K562 (cell line): ENCODE measurements around the gene FAM184B. TPM values are rescaled to one million over a fixed set of nuclear protein-coding genes. Genes with fewer than 3 reads are reported as not detected.
A peak's percentile ranks its signal among the peaks of the same experiment; 100 is the strongest.

ENCODE experiments used
- ATAC-seq: fragments of 200-7000 bp; cut with Tn5 transposase; 3 replicates; pipeline ENCODE4 v1.9.1; 2020; ENCODE audit warnings: moderate library complexity
- BruUV-seq: library from RNA; stranded (reverse); fragments of 400-500 nt; replicated peaks from 2 replicates; lab custom pipeline; 2021; lab: Mats Ljungman, UMichigan
- CTCF ChIA-PET: fragments of 300-600 bp; formaldehyde crosslinking; extraction: SDS; loops from one replicate; lab custom pipeline; 2021; ENCODE audit warnings: low intra/inter-chr PET ratio; lab: Yijun Ruan, JAX
- POLR2A ChIA-PET: fragments of 300-600, 350-650 bp; sonication (Branson Sonifier 250); formaldehyde crosslinking; extraction: SDS; loops from one replicate; lab custom pipeline; 2021; ENCODE audit warnings: antibody characterized with exemption, inconsistent platforms; lab: Yijun Ruan, JAX
- DNase-seq, 4 experiments: peaks; one replicate each; pipeline versions ENCODE4 v3.0.0 to v3.0.0-alpha.2; 2011 to 2018; ENCODE audit warnings: low spot score in 3 of 4, mixed read lengths in 3 of 4; ENCODE audit errors: extremely low read depth in 1 of 4
- FAIRE-seq: peaks from 2 replicates; lab custom pipeline; 2011; peaks lifted over from hg19 to GRCh38; lab: Jason Lieb, UNC
- H2AFZ ChIP-seq: 2 replicates; pipeline ENCODE4 v1.6.0; 2011; ENCODE audit warnings: low read depth, low read length, control low read depth, inconsistent platforms
- H3K27ac ChIP-seq: fragments of 200-600 bp; 3 replicates; pipeline ENCODE4 v1.8.0; 2011; ENCODE audit warnings: low read depth, mild to moderate bottlenecking, control low read depth, inconsistent platforms, low read length, moderate library complexity, mixed read lengths; ENCODE audit errors: extremely low read depth
- H3K27me3 ChIP-seq, 2 experiments: fragments of 300-600 bp in 1 of 2; 2 replicates in 1 of 2; 3 replicates in 1 of 2; pipeline versions ENCODE4 v1.6.0 to v1.8.0; 2011; ENCODE audit warnings: inconsistent platforms in 2 of 2, low read length in 2 of 2, mild to moderate bottlenecking in 1 of 2, mixed read lengths in 1 of 2, moderate library complexity in 1 of 2; ENCODE audit not compliant: control insufficient read depth in 2 of 2, insufficient read depth in 2 of 2
- H3K36me3 ChIP-seq: fragments of 300-600 bp; 3 replicates; pipeline ENCODE4 v1.8.0; 2011; ENCODE audit warnings: mild to moderate bottlenecking, low read length, inconsistent platforms; ENCODE audit not compliant: control insufficient read depth, insufficient read depth
- H3K4me1 ChIP-seq, 2 experiments: fragments of 200-600 bp in 1 of 2; replicated peaks in 1 of 2; 2 replicates in 1 of 2; 3 replicates in 1 of 2; pipeline versions ENCODE4 v1.5.1 to v1.8.0; 2011; ENCODE audit warnings: inconsistent platforms in 2 of 2, low read length in 2 of 2, mild to moderate bottlenecking in 1 of 2, mixed read lengths in 1 of 2, moderate library complexity in 1 of 2; ENCODE audit not compliant: control insufficient read depth in 2 of 2, insufficient read depth in 2 of 2
- H3K4me2 ChIP-seq: 2 replicates; pipeline ENCODE4 v1.6.1; 2011; ENCODE audit warnings: low read length, control low read depth, inconsistent platforms, mixed read lengths; ENCODE audit not compliant: insufficient read depth
- H3K4me3 ChIP-seq: fragments of 200-600 bp; sonication (generic), shearing (Covaris generic); 2 replicates; pipeline ENCODE4 v1.5.1; 2016; ENCODE audit warnings: control low read depth, inconsistent platforms
- H3K79me2 ChIP-seq: fragments of 200-600 bp; 3 replicates; pipeline ENCODE4 v1.8.0; 2011; ENCODE audit warnings: low read length, inconsistent platforms; ENCODE audit not compliant: control insufficient read depth, insufficient read depth
- H3K9ac ChIP-seq, 2 experiments: 2 replicates each; pipeline versions ENCODE4 v1.6.0 to v1.6.1; 2011; ENCODE audit warnings: low read depth in 2 of 2, low read length in 2 of 2, control low read depth in 1 of 2, inconsistent platforms in 1 of 2, mild to moderate bottlenecking in 1 of 2, mixed read lengths in 1 of 2; ENCODE audit not compliant: insufficient read depth in 1 of 2
- H3K9me1 ChIP-seq: one replicate; pipeline ENCODE4 v1.6.0; 2011; ENCODE audit warnings: inconsistent platforms, mild to moderate bottlenecking, low read length, moderate library complexity; ENCODE audit not compliant: control insufficient read depth, insufficient read depth
- H3K9me3 ChIP-seq: replicated peaks from 2 replicates; pipeline ENCODE4 v1.5.1; 2011; ENCODE audit warnings: low read depth, low read length, inconsistent platforms; ENCODE audit not compliant: control insufficient read depth, insufficient read depth
- H4K20me1 ChIP-seq: replicated peaks from 2 replicates; pipeline ENCODE4 v1.6.1; 2011; ENCODE audit warnings: low read length, inconsistent platforms, mixed read lengths; ENCODE audit not compliant: control insufficient read depth, insufficient read depth
- ARID1B ChIP-seq: fragments of 450-650 bp; IDR thresholded peaks from 2 replicates; pipeline ENCODE4 v1.6.1; 2016; ENCODE audit warnings: antibody characterized with exemption, mild to moderate bottlenecking, inconsistent platforms
- ARID2 ChIP-seq: fragments of 450-650 bp; IDR thresholded peaks from 2 replicates; pipeline ENCODE4 v1.6.1; 2017; ENCODE audit warnings: antibody characterized with exemption, mild to moderate bottlenecking
- CAMTA2 ChIP-seq: fragments of 250-450 bp; sonication (Bioruptor Pico); conservative IDR thresholded peaks from 2 replicates; pipeline ENCODE4 v1.5.1; 2022
- EHMT2 ChIP-seq: fragments of 450-650 bp; IDR thresholded peaks from 2 replicates; pipeline ENCODE4 v1.6.1; 2018; ENCODE audit warnings: antibody characterized with exemption
- EP400 ChIP-seq: fragments of 450-650 bp; IDR thresholded peaks from 2 replicates; pipeline ENCODE4 v1.6.1; 2017; ENCODE audit warnings: antibody characterized with exemption, mild to moderate bottlenecking, moderate library complexity
- ILF3 ChIP-seq: fragments of 450-650 bp; IDR thresholded peaks from 2 replicates; pipeline ENCODE4 v1.6.1; 2018; ENCODE audit warnings: antibody characterized with exemption, mild to moderate bottlenecking, moderate library complexity, borderline replicate concordance
- MEF2D ChIP-seq: conservative IDR thresholded peaks from 2 replicates; pipeline ENCODE4 v1.6.1; 2016; ENCODE audit warnings: low read depth, missing genetic modification characterization, missing compliant biosample characterization
- POLR2H ChIP-seq: IDR thresholded peaks from 2 replicates; pipeline ENCODE4 v1.6.1; 2016; ENCODE audit warnings: missing genetic modification characterization, low read depth, mild to moderate bottlenecking, control low read depth, missing compliant biosample characterization, moderate library complexity
- POLR3A ChIP-seq: IDR thresholded peaks from 2 replicates; pipeline ENCODE4 v1.6.1; 2011; ENCODE audit warnings: borderline replicate concordance, mild to moderate bottlenecking, moderate library complexity; ENCODE audit not compliant: insufficient read length, insufficient read depth; ENCODE audit errors: extremely low read depth
- RBM22 ChIP-seq: fragments of 200-400 bp; formaldehyde crosslinking; IDR thresholded peaks from 2 replicates; pipeline ENCODE4 v1.6.1; 2018; ENCODE audit warnings: low read length, low read depth; ENCODE audit not compliant: poor library complexity, severe bottlenecking
- RCOR1 ChIP-seq, 2 experiments: IDR thresholded peaks; 2 replicates each; pipeline ENCODE4 v1.6.1; 2012; ENCODE audit warnings: low read depth in 2 of 2, low read length in 2 of 2, borderline replicate concordance in 1 of 2, improper control_type of control experiment in 1 of 2
- RFX1 ChIP-seq: fragments of 450-650 bp; IDR thresholded peaks from 2 replicates; pipeline ENCODE4 v1.6.1; 2016; ENCODE audit warnings: mild to moderate bottlenecking, moderate library complexity
- SIRT6 ChIP-seq: IDR thresholded peaks from one replicate; pipeline ENCODE4 v1.6.1; 2012; ENCODE audit warnings: low read depth, mild to moderate bottlenecking, control low read depth, inconsistent platforms, low read length, moderate library complexity
- TCF7 ChIP-seq: sonication (generic); IDR thresholded peaks from 2 replicates; pipeline ENCODE4 v1.6.1; 2016; ENCODE audit warnings: antibody characterized with exemption, borderline replicate concordance
- TGIF2 ChIP-seq: sonication (generic); formaldehyde crosslinking; IDR thresholded peaks from 2 replicates; pipeline ENCODE4 v1.8.1; 2022; ENCODE audit warnings: mild to moderate bottlenecking, missing genetic modification reagents, moderate library complexity
- THAP7 ChIP-seq: fragments of 250-450 bp; sonication (Bioruptor Pico); IDR thresholded peaks from 2 replicates; pipeline ENCODE4 v1.5.0; 2021
- WGBS: fragments of 100-300 bp; shearing (Covaris generic); methylation state at CpG from one replicate; pipeline ENCODE4 v1.1.6; 2016; ENCODE audit warnings: low coverage, mixed read lengths; ENCODE audit not compliant: insufficient coverage; ENCODE audit errors: missing lambda C conversion rate; 5-methylcytosine and 5-hydroxymethylcytosine counted together
- in situ Hi-C: fragments of 300-500 bp; cut with MboI; formaldehyde crosslinking; loops from 4 replicates; pipeline ENCODE4 v1.15.0; 2018; ENCODE audit warnings: inconsistent platforms, mixed read lengths
- intact Hi-C: fragments of 100-400 bp; cut with micrococcal nuclease; formaldehyde crosslinking; loops from 2 replicates; pipeline ENCODE4 v1.14.2; 2022
- polyA plus RNA-seq, 8 experiments: library from polyadenylated mRNA; depleted of rRNA in 4 of 8; stranded (reverse) in 5 of 8; unstranded in 3 of 8; fragments of >200 nt; fragmentation: Nextera tagmentation in 2 of 8; fragmentation: Illumina TruSeq in 1 of 8; extraction: Ambion mirVana in 2 of 8; extraction: Trizol in 1 of 8; gene quantifications; 2 replicates each; pipeline versions ENCODE4 v1.2.1 to v1.2.3, GENCODE V29; 2011 to 2014; ENCODE audit warnings: inconsistent platforms in 1 of 8, missing spikeins in 1 of 8
- total RNA-seq, 7 experiments: library from RNA; depleted of rRNA in 6 of 7; stranded (reverse); fragments of >200 nt in 6 of 7; fragmentation: Illumina TruSeq in 2 of 7; extraction: Trizol in 2 of 7; gene quantifications; 2 replicates each; pipeline versions ENCODE4 v1.2.1 to v1.2.3, GENCODE V29; 2011 to 2021; ENCODE audit warnings: low replicate concordance in 1 of 7
- TF ChIP-seq, protein P1 (sequence below): IDR thresholded peaks from 2 replicates; pipeline ENCODE4 v1.6.1; 2011; ENCODE audit warnings: borderline replicate concordance, low read depth, mild to moderate bottlenecking, moderate library complexity, low read length; ENCODE audit not compliant: insufficient read depth, poor library complexity, severe bottlenecking
- TF ChIP-seq, protein P2 (sequence below): fragments of 450-650 bp; IDR thresholded peaks from 2 replicates; pipeline ENCODE4 v1.6.1; 2017; ENCODE audit warnings: antibody characterized with exemption

Gene FAM184B
- total and polyA plus RNA-seq, 9 of the 15 experiments (the other 6 are each of a cell fraction or from before 2014, with no cell fraction given), result not detected

DNA sequence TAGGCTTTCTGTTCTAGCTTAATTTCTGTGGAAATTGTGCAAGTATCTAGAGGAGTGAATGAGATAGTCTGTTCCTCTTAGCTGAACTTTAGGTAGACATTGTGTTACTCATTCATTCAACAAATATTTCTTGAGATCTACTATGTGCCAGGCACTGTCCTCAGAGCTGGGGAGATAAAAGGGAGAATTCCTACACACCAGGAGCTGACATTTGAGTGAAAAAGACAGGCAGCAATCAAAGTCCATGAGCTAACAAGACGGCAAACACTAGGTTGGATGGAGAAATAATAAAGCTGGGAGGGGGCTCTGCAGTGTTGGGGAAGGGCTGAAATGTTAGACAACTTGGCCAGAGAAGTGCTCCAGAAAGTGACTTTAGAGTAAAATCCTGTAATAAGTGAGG is 86.9 kb downstream of the FAM184B start (continued):
- TF ChIP-seq, protein P1, sequence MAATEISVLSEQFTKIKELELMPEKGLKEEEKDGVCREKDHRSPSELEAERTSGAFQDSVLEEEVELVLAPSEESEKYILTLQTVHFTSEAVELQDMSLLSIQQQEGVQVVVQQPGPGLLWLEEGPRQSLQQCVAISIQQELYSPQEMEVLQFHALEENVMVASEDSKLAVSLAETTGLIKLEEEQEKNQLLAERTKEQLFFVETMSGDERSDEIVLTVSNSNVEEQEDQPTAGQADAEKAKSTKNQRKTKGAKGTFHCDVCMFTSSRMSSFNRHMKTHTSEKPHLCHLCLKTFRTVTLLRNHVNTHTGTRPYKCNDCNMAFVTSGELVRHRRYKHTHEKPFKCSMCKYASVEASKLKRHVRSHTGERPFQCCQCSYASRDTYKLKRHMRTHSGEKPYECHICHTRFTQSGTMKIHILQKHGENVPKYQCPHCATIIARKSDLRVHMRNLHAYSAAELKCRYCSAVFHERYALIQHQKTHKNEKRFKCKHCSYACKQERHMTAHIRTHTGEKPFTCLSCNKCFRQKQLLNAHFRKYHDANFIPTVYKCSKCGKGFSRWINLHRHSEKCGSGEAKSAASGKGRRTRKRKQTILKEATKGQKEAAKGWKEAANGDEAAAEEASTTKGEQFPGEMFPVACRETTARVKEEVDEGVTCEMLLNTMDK, result no peak
- no peak for TF ChIP-seq ARID1B
- no peak for TF ChIP-seq POLR2H (tag)
- no peak for TF ChIP-seq ILF3
- TF ChIP-seq ARID2, result no peak
- TF ChIP-seq TGIF2 (CRISPR knock-in tag), result no peak
- no peak for TF ChIP-seq RBM22

DNA sequence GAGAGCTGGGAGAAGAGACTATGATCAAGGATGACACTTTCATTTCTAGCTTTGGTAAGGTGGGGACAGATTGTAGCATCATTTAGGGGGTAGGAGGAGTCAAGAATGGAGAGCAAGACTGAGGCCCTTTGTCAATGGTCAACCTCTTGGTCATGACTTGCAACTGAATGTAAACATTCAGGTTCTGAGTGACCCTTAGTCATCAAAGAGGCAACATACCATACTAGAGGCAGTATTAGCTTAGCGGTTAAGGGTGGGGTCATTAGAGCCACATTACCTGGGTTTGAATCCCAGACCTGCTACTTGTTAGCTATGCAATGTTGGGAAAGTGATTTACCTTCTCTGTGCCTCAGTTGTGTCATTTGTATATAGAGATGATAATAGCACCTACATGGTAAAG is 90.5 kb downstream of the FAM184B start:
- no peaks in the 10 kb centered on the region for H3K9me3 ChIP-seq
- H3K27me3 ChIP-seq, result peaks cover 0 to 7% of the 10 kb centered on the region in 2 experiments; a peak in 2 of 5 replicates
- BruUV-seq, result no TSS peak
- H3K27ac ChIP-seq, result no peak overlapping the region
- DNase-seq (no peak), FAIRE-seq (no peak), ATAC-seq (peak; percentile 31; the same call in 2 of the 3 replicates)
- H3K79me2 ChIP-seq, result no peaks in the 10 kb centered on the region
- ChIA-PET CTCF (no interaction called here), POLR2A (interaction anchor here (0.7 kb wide), 1 partner anchor 21 kb away, joined by 3 read pairs; no protein-coding TSS in a partner anchor)
- H3K36me3 ChIP-seq, result no peaks in the 10 kb centered on the region
- H2AFZ ChIP-seq, result no peak overlapping the region
- H3K4me2 ChIP-seq, result no peak overlapping the region
- in situ Hi-C loops, result no loop called here
- no peak overlapping the region for H3K9ac ChIP-seq
- H3K4me3 ChIP-seq, result no peak overlapping the region
- WGBS, result 0% methylated on average over 1 of the region's 1 CpG
- no peaks in the 10 kb centered on the region for H4K20me1 ChIP-seq
- H3K9me1 ChIP-seq, result no peaks in the 10 kb centered on the region
- no peaks in the 10 kb centered on the region for H3K4me1 ChIP-seq
- intact Hi-C loops, result no loop called here
- TF ChIP-seq RCOR1 (IDR thresholded peaks at IDR 0.05; ENCODE audit: borderline replicate concordance in 1 of 2, low read depth in 2 of 2, low read length in 2 of 2) (no peak), THAP7 (no peak), CAMTA2 (no peak), EP400 (no peak), MEF2D (tag) (no peak), EHMT2 (peak; percentile 61; the same call in 1 of the 2 replicates), RFX1 (no peak), POLR3A (peak; percentile 45), TCF7 (no peak), SIRT6 (no peak), POLR2H (tag) (peak; percentile 17; the same call in 1 of the 2 replicates)
- TF ChIP-seq, protein P2, sequence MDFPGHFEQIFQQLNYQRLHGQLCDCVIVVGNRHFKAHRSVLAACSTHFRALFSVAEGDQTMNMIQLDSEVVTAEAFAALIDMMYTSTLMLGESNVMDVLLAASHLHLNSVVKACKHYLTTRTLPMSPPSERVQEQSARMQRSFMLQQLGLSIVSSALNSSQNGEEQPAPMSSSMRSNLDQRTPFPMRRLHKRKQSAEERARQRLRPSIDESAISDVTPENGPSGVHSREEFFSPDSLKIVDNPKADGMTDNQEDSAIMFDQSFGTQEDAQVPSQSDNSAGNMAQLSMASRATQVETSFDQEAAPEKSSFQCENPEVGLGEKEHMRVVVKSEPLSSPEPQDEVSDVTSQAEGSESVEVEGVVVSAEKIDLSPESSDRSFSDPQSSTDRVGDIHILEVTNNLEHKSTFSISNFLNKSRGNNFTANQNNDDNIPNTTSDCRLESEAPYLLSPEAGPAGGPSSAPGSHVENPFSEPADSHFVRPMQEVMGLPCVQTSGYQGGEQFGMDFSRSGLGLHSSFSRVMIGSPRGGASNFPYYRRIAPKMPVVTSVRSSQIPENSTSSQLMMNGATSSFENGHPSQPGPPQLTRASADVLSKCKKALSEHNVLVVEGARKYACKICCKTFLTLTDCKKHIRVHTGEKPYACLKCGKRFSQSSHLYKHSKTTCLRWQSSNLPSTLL, result no peak
